Measurements from ENCODE around the gene WIPF3. TPM values are rescaled to one million over a fixed set of nuclear protein-coding genes. Genes with fewer than 3 reads are reported as not detected.
A peak's percentile ranks its signal among the peaks of the same experiment; 100 is the strongest.

Gene WIPF3
- total and polyA plus RNA-seq, 5 donors from 2014 or later: not detected

DNA sequence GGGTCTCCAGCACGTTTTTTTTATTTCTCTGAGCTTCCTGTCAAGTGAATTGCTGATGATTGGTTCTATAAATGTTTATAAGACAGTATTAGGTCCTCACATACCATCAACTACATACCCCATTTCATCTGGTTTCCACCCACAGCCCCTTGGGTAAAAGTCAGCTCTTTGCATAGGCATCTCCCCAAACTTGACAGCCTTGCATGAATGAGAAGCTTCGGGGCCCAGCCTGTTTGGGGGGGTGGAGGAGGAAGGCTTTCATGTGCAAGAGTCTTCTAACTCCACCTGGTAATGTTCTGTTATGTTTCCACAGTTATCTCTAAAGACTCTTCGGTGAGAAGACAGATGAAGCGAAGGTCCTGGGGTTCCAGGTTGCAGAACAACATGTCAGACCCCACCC is 107.9 kb downstream of the WIPF3 start:
- Mint-ChIP-seq H3K9me3 (peaks cover 0 to 3% (median 0%) of the 10 kb centered on the region in 7 donors), H3K4me1 (peaks cover 0 to 3% (median 0%) of the 10 kb centered on the region in 4 donors), H3K36me3 (no peaks in the 10 kb centered on the region), H3K27me3 (peaks cover 15% of the 10 kb centered on the region), H3K4me3 (no peak overlapping the region), H3K27ac (no peak overlapping the region)
- ATAC-seq (ENCODE audit: low read depth in 2 of 2) (no peak), DNase-seq (no peak)
- Histone ChIP-seq H3K36me3 (ENCODE audit: control insufficient read depth, insufficient read depth, low read length) (no peaks in the 10 kb centered on the region), H3K27ac (ENCODE audit: insufficient read depth, low read length, poor library complexity, severe bottlenecking) (no peak overlapping the region), H3K9me3 (ENCODE audit: control insufficient read depth in 2 of 2, low read length in 2 of 2) (no peaks in the 10 kb centered on the region), H3K4me3 (ENCODE audit: low read depth, low read length) (no peak overlapping the region), H3K27me3 (ENCODE audit: control insufficient read depth, insufficient read depth, low read length) (no peaks in the 10 kb centered on the region), H3K4me1 (ENCODE audit: control insufficient read depth, insufficient read depth, low read length, poor library complexity, severe bottlenecking) (no peaks in the 10 kb centered on the region)

DNA sequence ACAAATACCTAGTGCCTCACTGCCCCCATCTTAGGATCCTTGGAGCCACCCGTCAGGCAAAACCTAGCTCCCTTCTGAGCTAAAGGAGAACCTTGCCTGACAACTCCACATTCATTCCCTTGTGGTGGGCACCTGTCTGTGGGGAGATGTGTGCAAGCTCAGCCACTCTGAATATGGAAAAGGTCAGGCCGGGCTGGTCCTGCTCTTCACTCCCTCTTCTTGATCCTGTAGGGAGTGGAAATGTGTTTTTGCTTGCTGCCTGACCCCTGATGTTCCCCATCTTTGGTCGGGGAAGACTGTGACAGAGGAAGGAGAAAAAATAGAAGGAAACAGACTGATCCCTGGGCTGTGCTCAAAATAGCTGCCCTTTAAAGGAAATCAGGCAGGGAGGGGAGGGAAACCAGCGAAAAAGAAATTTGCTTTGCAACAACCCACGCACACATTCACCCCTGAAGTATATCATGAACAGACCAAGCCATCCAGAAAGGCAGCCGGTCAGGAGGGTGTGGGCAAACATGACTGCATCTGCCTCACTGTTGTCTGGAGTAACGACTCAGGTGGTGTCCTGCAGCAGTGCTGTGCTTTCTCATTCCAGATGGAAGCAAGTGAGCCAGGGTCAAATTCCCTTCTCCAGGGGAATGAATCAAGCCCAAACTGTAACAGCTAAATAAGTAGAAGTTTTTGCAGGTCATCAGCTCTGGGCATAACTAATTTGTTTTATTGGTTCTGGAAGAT is 109.3 kb downstream of the WIPF3 start:
- Mint-ChIP-seq H3K4me3 (no peak overlapping the region), H3K27ac (peak overlapping the region in 1 of 3 donors; percentile 0), H3K4me1 (peaks cover 0 to 3% (median 0%) of the 10 kb centered on the region in 4 donors), H3K9me3 (peaks cover 0 to 2% (median 0%) of the 10 kb centered on the region in 7 donors), H3K36me3 (no peaks in the 10 kb centered on the region), H3K27me3 (peaks cover 9% of the 10 kb centered on the region)
- ATAC-seq (ENCODE audit: low read depth in 2 of 2): no peak
- no peaks in the 10 kb centered on the region for H3K27me3 ChIP-seq (ENCODE audit: control insufficient read depth, insufficient read depth, low read length)
- no peak overlapping the region for H3K4me3 ChIP-seq (ENCODE audit: low read depth, low read length)
- no peaks in the 10 kb centered on the region for H3K9me3 ChIP-seq (ENCODE audit: control insufficient read depth in 2 of 2, low read length in 2 of 2)
- H3K4me1 ChIP-seq (ENCODE audit: control insufficient read depth, insufficient read depth, low read length, poor library complexity, severe bottlenecking): no peaks in the 10 kb centered on the region
- no peak for DNase-seq
- H3K36me3 ChIP-seq (ENCODE audit: control insufficient read depth, insufficient read depth, low read length): no peaks in the 10 kb centered on the region
- H3K27ac ChIP-seq (ENCODE audit: insufficient read depth, low read length, poor library complexity, severe bottlenecking): no peak overlapping the region

DNA sequence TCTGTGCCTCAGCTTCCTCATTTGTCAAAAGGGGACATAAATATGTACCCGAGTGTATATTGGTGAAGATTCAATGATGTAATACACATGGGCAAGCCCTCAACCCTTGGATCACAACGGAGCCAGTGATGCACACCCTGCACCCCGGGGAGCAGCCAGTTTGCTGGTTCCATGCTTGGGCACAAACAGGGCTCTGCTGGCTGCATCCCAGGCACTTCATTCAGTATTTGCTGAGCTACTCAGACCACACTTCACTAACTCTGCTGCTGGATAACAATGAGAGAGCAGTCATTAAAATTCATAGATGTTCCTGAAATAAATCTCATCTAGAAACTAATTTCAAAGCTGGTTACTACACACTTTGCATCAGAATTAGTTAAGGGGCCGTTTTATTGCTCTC is 111.3 kb downstream of the WIPF3 start:
- H3K27ac Mint-ChIP-seq: no peak overlapping the region
- ATAC-seq (ENCODE audit: low read depth in 2 of 2) (no peak), DNase-seq (no peak)
- peaks cover 9% of the 10 kb centered on the region for H3K27me3 Mint-ChIP-seq
- Histone ChIP-seq H3K9me3 (ENCODE audit: control insufficient read depth in 2 of 2, low read length in 2 of 2) (no peaks in the 10 kb centered on the region), H3K27ac (ENCODE audit: insufficient read depth, low read length, poor library complexity, severe bottlenecking) (no peak overlapping the region), H3K36me3 (ENCODE audit: control insufficient read depth, insufficient read depth, low read length) (no peaks in the 10 kb centered on the region), H3K4me1 (ENCODE audit: control insufficient read depth, insufficient read depth, low read length, poor library complexity, severe bottlenecking) (no peaks in the 10 kb centered on the region), H3K4me3 (ENCODE audit: low read depth, low read length) (no peak overlapping the region), H3K27me3 (ENCODE audit: control insufficient read depth, insufficient read depth, low read length) (no peaks in the 10 kb centered on the region)
- peaks cover 0 to 2% (median 0%) of the 10 kb centered on the region in 7 donors for H3K9me3 Mint-ChIP-seq
- H3K36me3 Mint-ChIP-seq: no peaks in the 10 kb centered on the region
- H3K4me3 Mint-ChIP-seq: no peak overlapping the region
- peaks cover 0 to 3% (median 0%) of the 10 kb centered on the region in 4 donors for H3K4me1 Mint-ChIP-seq

DNA sequence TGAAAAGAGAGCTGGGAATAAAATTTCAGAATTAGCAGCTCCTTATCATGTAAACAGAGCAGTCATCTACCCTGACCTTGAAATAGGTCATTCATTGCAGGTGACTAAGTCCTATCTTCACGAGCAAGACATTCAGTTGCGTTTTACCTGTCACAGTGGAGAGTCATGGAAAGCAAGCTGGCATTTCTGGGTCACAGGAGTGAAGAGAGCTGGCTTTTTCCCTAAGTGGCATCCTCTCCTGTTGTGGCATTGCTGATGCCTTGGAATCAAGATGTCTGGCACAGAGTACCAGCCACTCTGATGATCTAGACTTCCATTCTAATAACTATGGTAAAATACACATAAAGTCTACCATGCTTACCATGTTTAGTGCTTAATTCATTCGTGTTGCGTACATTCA is 112.5 kb downstream of the WIPF3 start:
- H3K9me3 Mint-ChIP-seq: peaks cover 0 to 2% (median 0%) of the 10 kb centered on the region in 7 donors
- H3K4me1 Mint-ChIP-seq: peaks cover 0 to 3% (median 0%) of the 10 kb centered on the region in 4 donors
- H3K27ac ChIP-seq (ENCODE audit: insufficient read depth, low read length, poor library complexity, severe bottlenecking): no peak overlapping the region
- no peaks in the 10 kb centered on the region for H3K36me3 Mint-ChIP-seq
- DNase-seq: no peak
- H3K9me3 ChIP-seq (ENCODE audit: control insufficient read depth in 2 of 2, low read length in 2 of 2): no peaks in the 10 kb centered on the region
- no peak overlapping the region for H3K4me3 Mint-ChIP-seq
- ATAC-seq (ENCODE audit: low read depth in 2 of 2): no peak
- no peak overlapping the region for H3K27ac Mint-ChIP-seq
- no peaks in the 10 kb centered on the region for H3K4me1 ChIP-seq (ENCODE audit: control insufficient read depth, insufficient read depth, low read length, poor library complexity, severe bottlenecking)
- no peaks in the 10 kb centered on the region for H3K27me3 ChIP-seq (ENCODE audit: control insufficient read depth, insufficient read depth, low read length)
- H3K4me3 ChIP-seq (ENCODE audit: low read depth, low read length): no peak overlapping the region
- peaks cover 9% of the 10 kb centered on the region for H3K27me3 Mint-ChIP-seq
- H3K36me3 ChIP-seq (ENCODE audit: control insufficient read depth, insufficient read depth, low read length): no peaks in the 10 kb centered on the region

GRCh38 chr7:29919790-29920189 is 113.5 kb downstream of the WIPF3 start:
- Mint-ChIP-seq H3K36me3 (no peaks in the 10 kb centered on the region), H3K27me3 (peaks cover 12% of the 10 kb centered on the region), H3K4me3 (no peak overlapping the region), H3K9me3 (peaks cover 0 to 2% (median 0%) of the 10 kb centered on the region in 7 donors), H3K4me1 (peaks cover 0 to 3% (median 0%) of the 10 kb centered on the region in 4 donors), H3K27ac (no peak overlapping the region)
- Histone ChIP-seq H3K9me3 (ENCODE audit: control insufficient read depth in 2 of 2, low read length in 2 of 2) (no peaks in the 10 kb centered on the region), H3K4me3 (ENCODE audit: low read depth, low read length) (no peak overlapping the region), H3K4me1 (ENCODE audit: control insufficient read depth, insufficient read depth, low read length, poor library complexity, severe bottlenecking) (no peaks in the 10 kb centered on the region), H3K36me3 (ENCODE audit: control insufficient read depth, insufficient read depth, low read length) (no peaks in the 10 kb centered on the region), H3K27me3 (ENCODE audit: control insufficient read depth, insufficient read depth, low read length) (no peaks in the 10 kb centered on the region), H3K27ac (ENCODE audit: insufficient read depth, low read length, poor library complexity, severe bottlenecking) (no peak overlapping the region)
- ATAC-seq (ENCODE audit: low read depth in 2 of 2) (no peak), DNase-seq (no peak)

GRCh38 chr7:29920491-29920890 is 114.2 kb downstream of the WIPF3 start:
- H3K36me3 ChIP-seq (ENCODE audit: control insufficient read depth, insufficient read depth, low read length): no peaks in the 10 kb centered on the region
- peaks cover 0 to 2% (median 0%) of the 10 kb centered on the region in 4 donors for H3K4me1 Mint-ChIP-seq
- no peak for ATAC-seq (ENCODE audit: low read depth in 2 of 2)
- no peaks in the 10 kb centered on the region for H3K9me3 Mint-ChIP-seq
- no peak overlapping the region for H3K4me3 Mint-ChIP-seq
- H3K27me3 Mint-ChIP-seq: peaks cover 18% of the 10 kb centered on the region
- no peak overlapping the region for H3K27ac ChIP-seq (ENCODE audit: insufficient read depth, low read length, poor library complexity, severe bottlenecking)
- H3K36me3 Mint-ChIP-seq: no peaks in the 10 kb centered on the region
- no peak overlapping the region for H3K27ac Mint-ChIP-seq
- H3K9me3 ChIP-seq (ENCODE audit: control insufficient read depth in 2 of 2, low read length in 2 of 2): no peaks in the 10 kb centered on the region
- DNase-seq: no peak
- no peaks in the 10 kb centered on the region for H3K27me3 ChIP-seq (ENCODE audit: control insufficient read depth, insufficient read depth, low read length)
- no peaks in the 10 kb centered on the region for H3K4me1 ChIP-seq (ENCODE audit: control insufficient read depth, insufficient read depth, low read length, poor library complexity, severe bottlenecking)
- no peak overlapping the region for H3K4me3 ChIP-seq (ENCODE audit: low read depth, low read length)

DNA sequence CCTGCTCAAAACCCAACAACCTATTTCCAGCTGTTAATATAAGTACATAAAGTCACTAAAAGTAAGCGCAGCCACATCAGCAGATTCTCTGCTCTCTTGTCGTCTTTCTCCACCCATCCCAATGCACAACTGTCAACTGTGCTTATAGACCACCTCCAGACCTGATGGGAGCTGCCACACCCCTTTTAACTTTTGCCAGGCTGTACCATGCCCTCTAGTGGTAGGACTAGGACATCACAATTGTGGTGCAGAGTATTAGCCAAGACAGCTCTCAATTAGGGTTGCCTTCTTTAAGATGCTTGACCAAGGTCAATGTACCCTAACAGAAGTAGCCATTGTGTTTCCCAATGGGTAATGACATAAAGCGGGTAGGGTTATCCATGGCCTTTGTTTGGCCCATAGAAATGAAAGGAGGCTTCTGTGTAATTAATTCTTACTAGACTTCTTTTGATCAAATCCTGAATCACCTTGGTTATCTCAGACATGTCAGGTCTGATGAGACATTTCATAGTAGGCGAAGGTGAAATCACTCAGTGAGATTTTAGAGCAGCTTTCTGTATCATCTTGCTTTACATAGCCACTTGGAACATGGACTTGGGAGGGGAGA is 115.2 kb downstream of the WIPF3 start:
- H3K4me1 ChIP-seq (ENCODE audit: control insufficient read depth, insufficient read depth, low read length, poor library complexity, severe bottlenecking): no peaks in the 10 kb centered on the region
- no peaks in the 10 kb centered on the region for H3K36me3 ChIP-seq (ENCODE audit: control insufficient read depth, insufficient read depth, low read length)
- H3K4me3 ChIP-seq (ENCODE audit: low read depth, low read length): no peak overlapping the region
- no peak overlapping the region for H3K27ac ChIP-seq (ENCODE audit: insufficient read depth, low read length, poor library complexity, severe bottlenecking)
- no peaks in the 10 kb centered on the region for H3K9me3 ChIP-seq (ENCODE audit: control insufficient read depth in 2 of 2, low read length in 2 of 2)
- Mint-ChIP-seq H3K36me3 (no peaks in the 10 kb centered on the region), H3K4me3 (no peak overlapping the region), H3K27me3 (peaks cover 18% of the 10 kb centered on the region), H3K4me1 (no peaks in the 10 kb centered on the region), H3K27ac (no peak overlapping the region), H3K9me3 (no peaks in the 10 kb centered on the region)
- H3K27me3 ChIP-seq (ENCODE audit: control insufficient read depth, insufficient read depth, low read length): no peaks in the 10 kb centered on the region
- ATAC-seq (ENCODE audit: low read depth in 2 of 2): peak in 1 of 2 donors; percentile 77
- DNase-seq: peak in 2 of 3 donors; percentile 36 to 55

Data from CD4-positive, CD25-positive, alpha-beta regulatory T cell (primary cell).